ENCODE measurements around the gene PAX7.

Gene PAX7

GRCh38 chr1:18639368-18640055, 8.9 kb downstream of the PAX7 start:
- Histone ChIP-seq H3K4me3 (no peak overlapping the region), H3K27ac (no peak overlapping the region)

- Histone ChIP-seq H3K4me3 (no peak overlapping the region), H3K27ac (no peak overlapping the region)
These were observed 9.8 kb downstream of the PAX7 start for GRCh38 chr1:18640228-18641004.

GRCh38 chr1:18641005-18641941, 10.6 kb downstream of the PAX7 start:
- H3K27ac ChIP-seq: no peak overlapping the region
- no peak overlapping the region for H3K4me3 ChIP-seq

GRCh38 chr1:18642278-18643095, 11.8 kb downstream of the PAX7 start:
- no peak overlapping the region for H3K4me3 ChIP-seq
- no peak overlapping the region for H3K27ac ChIP-seq

- Histone ChIP-seq H3K4me3 (no peak overlapping the region), H3K27ac (no peak overlapping the region)
These were observed 12.7 kb downstream of the PAX7 start for GRCh38 chr1:18643154-18644012.

- Histone ChIP-seq H3K27ac (no peak overlapping the region), H3K4me3 (no peak overlapping the region)
These were observed 13.4 kb downstream of the PAX7 start for GRCh38 chr1:18644013-18644399.

GRCh38 chr1:18644446-18644845, 13.8 kb downstream of the PAX7 start:
- H3K4me3 ChIP-seq: no peak overlapping the region
- H3K27ac ChIP-seq: no peak overlapping the region

GRCh38 chr1:18644973-18645746, 14.5 kb downstream of the PAX7 start:
- Histone ChIP-seq H3K4me3 (no peak overlapping the region), H3K27ac (no peak overlapping the region)

- H3K4me3 ChIP-seq: no peak overlapping the region
- no peak overlapping the region for H3K27ac ChIP-seq
These were observed 15.1 kb downstream of the PAX7 start for GRCh38 chr1:18645747-18646090.

- Histone ChIP-seq H3K4me3 (peak overlapping the region in 3 of 7 experiments; percentile 13 to 35 (median 21)), H3K27ac (no peak overlapping the region)
These were observed 15.6 kb downstream of the PAX7 start for GRCh38 chr1:18646091-18646785.

GRCh38 chr1:18646786-18647410, 16.3 kb downstream of the PAX7 start:
- Histone ChIP-seq H3K27ac (no peak overlapping the region), H3K4me3 (peak overlapping the region in 3 of 7 experiments; percentile 13 to 35 (median 21))

- no peak overlapping the region for H3K4me3 ChIP-seq
- H3K27ac ChIP-seq: no peak overlapping the region
These were observed 17.1 kb downstream of the PAX7 start for GRCh38 chr1:18647681-18648214.

GRCh38 chr1:18649693-18650370, 19.2 kb downstream of the PAX7 start:
- no peak overlapping the region for H3K27ac ChIP-seq
- no peak overlapping the region for H3K4me3 ChIP-seq

GRCh38 chr1:18651713-18652112, 21.1 kb downstream of the PAX7 start:
- Histone ChIP-seq H3K27ac (no peak overlapping the region), H3K4me3 (no peak overlapping the region)

GRCh38 chr1:18652791-18653190, 22.1 kb downstream of the PAX7 start:
- H3K4me3 ChIP-seq: no peak overlapping the region
- no peak overlapping the region for H3K27ac ChIP-seq

- no peak overlapping the region for H3K4me3 ChIP-seq
- H3K27ac ChIP-seq: no peak overlapping the region
These were observed 22.7 kb downstream of the PAX7 start for GRCh38 chr1:18653367-18653766.

Data from skin epidermis (tissue), 12 donors.